Measurements from ENCODE around the gene HES1.

Gene HES1

DNA sequence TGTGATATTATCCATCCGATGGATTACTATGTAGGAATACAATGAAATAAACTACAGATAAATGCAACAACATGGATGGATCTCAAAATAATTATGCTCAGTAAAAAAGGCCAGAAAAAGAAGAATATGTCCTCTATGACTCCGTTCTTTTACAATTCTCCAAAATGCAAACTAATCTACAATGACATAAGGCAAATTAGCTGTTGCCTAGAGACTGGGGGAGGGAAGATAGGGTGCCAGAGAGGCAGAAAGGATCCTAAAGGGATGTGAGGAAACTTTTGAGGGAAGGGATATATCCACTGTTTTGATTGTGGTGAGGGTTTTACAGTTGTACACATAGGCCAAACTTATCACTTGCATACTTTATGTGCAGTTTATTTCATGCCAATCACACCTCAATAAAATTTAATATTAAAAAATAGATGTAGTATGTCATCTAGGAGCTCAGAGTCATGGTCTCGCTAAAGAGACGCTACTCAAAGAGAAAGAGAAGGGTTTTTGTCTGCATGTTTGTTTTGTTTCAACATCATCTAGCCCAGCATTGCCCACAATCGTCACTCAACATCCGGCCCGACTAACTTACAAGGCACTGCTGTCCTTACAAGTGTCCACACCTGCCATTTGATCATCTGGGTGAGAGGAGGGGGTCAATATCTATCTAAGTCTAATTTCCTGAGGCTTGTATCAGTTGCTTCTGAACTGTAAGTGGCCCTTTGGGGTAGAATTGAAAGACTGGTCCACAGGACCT is 29.5 kb downstream of the HES1 start:
- no peak overlapping the region for H3K27ac ChIP-seq (ENCODE audit: low read depth, low read length)
- H3K36me3 ChIP-seq (ENCODE audit: control insufficient read depth in 1 of 2, insufficient read depth in 2 of 2, low read length in 2 of 2) = no peaks in the 10 kb centered on the region
- no peaks in the 10 kb centered on the region for H3K9me3 ChIP-seq (ENCODE audit: control insufficient read depth in 1 of 2, low read length in 2 of 2)

DNA sequence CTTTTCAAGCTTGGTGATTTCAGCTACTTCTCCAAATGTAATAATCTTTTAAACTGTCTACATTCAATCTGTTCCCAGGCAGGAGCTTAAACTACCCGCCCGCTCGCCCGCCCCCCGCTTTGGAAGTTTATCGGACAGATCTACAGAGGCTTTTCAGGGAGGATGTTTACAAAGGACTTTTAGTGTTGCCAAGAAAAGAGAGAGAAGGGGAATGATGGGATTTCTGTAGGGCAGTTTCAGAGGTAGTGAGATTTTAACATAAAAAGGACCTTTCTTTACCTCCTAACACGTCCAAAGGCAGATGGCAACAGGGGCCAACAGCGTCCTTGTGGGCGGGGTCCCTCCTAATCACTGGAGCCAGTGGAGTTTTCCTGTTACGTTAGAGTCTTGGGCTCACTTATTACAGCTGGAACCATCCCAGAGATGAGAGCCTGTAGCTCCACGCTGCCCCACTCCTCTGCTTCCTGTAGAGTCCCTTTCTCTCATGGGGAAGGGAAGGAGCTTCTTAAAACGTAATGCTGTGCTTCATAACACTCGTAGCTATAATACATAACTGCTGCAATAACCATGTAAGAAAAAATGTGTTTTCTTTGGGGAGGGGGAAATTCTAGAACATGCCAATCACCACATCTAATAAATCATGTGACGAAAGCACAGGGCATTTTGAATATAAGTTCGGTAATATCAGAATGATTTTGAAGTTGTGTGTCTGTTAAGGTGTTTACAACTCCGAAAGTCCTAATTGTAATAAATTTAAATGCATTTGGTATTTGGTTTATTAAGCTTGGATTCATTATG is 30.9 kb downstream of the HES1 start:
- Histone ChIP-seq H3K4me1 (ENCODE audit: control insufficient read depth in 1 of 2, insufficient read depth in 2 of 2, low read length in 2 of 2) (peaks cover 4 to 9% of the 10 kb centered on the region in 2 donors), H3K9me3 (ENCODE audit: control insufficient read depth in 1 of 2, low read length in 2 of 2) (no peaks in the 10 kb centered on the region), H3K27me3 (ENCODE audit: control insufficient read depth in 1 of 2, insufficient read depth in 2 of 2, low read length in 2 of 2) (no peaks in the 10 kb centered on the region), H3K36me3 (ENCODE audit: control insufficient read depth in 1 of 2, insufficient read depth in 2 of 2, low read length in 2 of 2) (no peaks in the 10 kb centered on the region), H3K4me3 (ENCODE audit: low read depth in 1 of 2, low read length in 2 of 2) (no peak overlapping the region), H3K27ac (ENCODE audit: low read depth, low read length) (no peak overlapping the region), H3K9ac (ENCODE audit: low read depth in 1 of 2, low read length in 2 of 2) (no peak overlapping the region)

More for the DNA sequence above, 29.5 kb downstream of the HES1 start:
- H3K9ac ChIP-seq (ENCODE audit: low read depth in 1 of 2, low read length in 2 of 2) = no peak overlapping the region
- H3K4me1 ChIP-seq (ENCODE audit: control insufficient read depth in 1 of 2, insufficient read depth in 2 of 2, low read length in 2 of 2) = peaks cover 15 to 19% of the 10 kb centered on the region in 2 donors
- H3K4me3 ChIP-seq (ENCODE audit: low read depth in 1 of 2, low read length in 2 of 2) = no peak overlapping the region
- no peaks in the 10 kb centered on the region for H3K27me3 ChIP-seq (ENCODE audit: control insufficient read depth in 1 of 2, insufficient read depth in 2 of 2, low read length in 2 of 2)

DNA sequence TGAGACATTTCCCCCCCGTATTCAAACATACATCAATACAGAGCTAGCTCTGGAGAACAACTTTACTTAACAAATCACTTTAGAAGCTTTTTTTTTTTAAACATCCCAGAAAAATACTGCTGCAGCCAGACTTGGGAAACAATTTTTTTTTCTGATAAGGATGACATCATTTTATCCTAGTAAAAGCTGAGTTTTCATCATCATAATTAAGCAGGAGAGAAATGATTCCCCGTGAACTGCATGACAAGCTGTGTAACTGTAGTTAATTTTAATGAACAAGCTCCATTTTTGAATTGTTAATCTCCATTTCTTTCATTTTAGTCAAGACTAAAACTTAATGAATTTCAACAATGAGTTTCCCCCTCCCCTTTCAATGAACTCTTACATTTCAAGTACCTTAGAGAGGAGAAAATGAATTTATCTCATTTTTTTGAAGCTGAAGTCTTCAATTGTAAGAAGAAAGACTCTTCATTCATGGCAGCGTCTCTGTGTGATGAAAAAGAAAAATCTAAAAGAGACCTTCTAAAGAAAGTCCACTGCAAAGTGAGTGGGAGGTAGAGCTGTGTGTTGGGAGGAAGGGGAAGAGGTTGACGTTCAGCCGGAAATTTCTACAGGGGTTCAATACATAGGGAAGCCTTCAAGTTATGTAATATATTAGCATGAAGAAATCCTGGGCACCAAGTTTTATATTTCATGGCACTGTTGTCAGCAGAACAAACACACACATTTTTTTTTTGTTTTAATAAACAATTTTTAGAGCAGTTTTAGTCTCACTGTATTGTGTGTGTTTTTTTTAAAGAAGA is 31.7 kb downstream of the HES1 start:
- H3K27me3 ChIP-seq (ENCODE audit: control insufficient read depth in 1 of 2, insufficient read depth in 2 of 2, low read length in 2 of 2) = no peaks in the 10 kb centered on the region
- no peaks in the 10 kb centered on the region for H3K9me3 ChIP-seq (ENCODE audit: control insufficient read depth in 1 of 2, low read length in 2 of 2)
- H3K36me3 ChIP-seq (ENCODE audit: control insufficient read depth in 1 of 2, insufficient read depth in 2 of 2, low read length in 2 of 2) = no peaks in the 10 kb centered on the region
- H3K9ac ChIP-seq (ENCODE audit: low read depth in 1 of 2, low read length in 2 of 2) = no peak overlapping the region
- H3K4me3 ChIP-seq (ENCODE audit: low read depth in 1 of 2, low read length in 2 of 2) = no peak overlapping the region
- no peak overlapping the region for H3K27ac ChIP-seq (ENCODE audit: low read depth, low read length)
- peaks cover 4 to 9% of the 10 kb centered on the region in 2 donors for H3K4me1 ChIP-seq (ENCODE audit: control insufficient read depth in 1 of 2, insufficient read depth in 2 of 2, low read length in 2 of 2)

DNA sequence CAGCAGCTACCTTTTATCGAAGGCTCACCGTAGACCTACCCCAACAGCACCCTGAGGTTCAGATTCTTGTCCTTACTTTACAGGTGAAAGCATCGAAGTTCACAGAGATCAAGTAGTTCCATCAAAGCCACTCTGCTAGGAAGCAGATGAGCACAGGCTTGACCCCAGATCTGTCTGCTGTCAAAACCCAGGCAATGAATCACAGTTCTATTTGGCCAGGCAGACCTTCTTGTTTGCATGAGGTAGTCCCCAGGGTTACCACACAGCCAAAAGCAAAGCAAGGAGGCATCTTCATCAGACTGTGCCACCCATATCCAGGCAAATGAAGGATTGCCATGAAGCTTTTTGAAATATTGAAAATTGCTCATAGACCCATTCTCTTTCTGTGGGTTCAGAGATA is 33.0 kb downstream of the HES1 start:
- no peak overlapping the region for H3K4me3 ChIP-seq (ENCODE audit: low read depth in 1 of 2, low read length in 2 of 2)
- peaks cover under 1 to 9% of the 10 kb centered on the region in 2 donors for H3K4me1 ChIP-seq (ENCODE audit: control insufficient read depth in 1 of 2, insufficient read depth in 2 of 2, low read length in 2 of 2)
- H3K36me3 ChIP-seq (ENCODE audit: control insufficient read depth in 1 of 2, insufficient read depth in 2 of 2, low read length in 2 of 2) = no peaks in the 10 kb centered on the region
- no peak overlapping the region for H3K27ac ChIP-seq (ENCODE audit: low read depth, low read length)
- H3K9me3 ChIP-seq (ENCODE audit: control insufficient read depth in 1 of 2, low read length in 2 of 2) = no peaks in the 10 kb centered on the region
- H3K9ac ChIP-seq (ENCODE audit: low read depth in 1 of 2, low read length in 2 of 2) = no peak overlapping the region
- H3K27me3 ChIP-seq (ENCODE audit: control insufficient read depth in 1 of 2, insufficient read depth in 2 of 2, low read length in 2 of 2) = no peaks in the 10 kb centered on the region

DNA sequence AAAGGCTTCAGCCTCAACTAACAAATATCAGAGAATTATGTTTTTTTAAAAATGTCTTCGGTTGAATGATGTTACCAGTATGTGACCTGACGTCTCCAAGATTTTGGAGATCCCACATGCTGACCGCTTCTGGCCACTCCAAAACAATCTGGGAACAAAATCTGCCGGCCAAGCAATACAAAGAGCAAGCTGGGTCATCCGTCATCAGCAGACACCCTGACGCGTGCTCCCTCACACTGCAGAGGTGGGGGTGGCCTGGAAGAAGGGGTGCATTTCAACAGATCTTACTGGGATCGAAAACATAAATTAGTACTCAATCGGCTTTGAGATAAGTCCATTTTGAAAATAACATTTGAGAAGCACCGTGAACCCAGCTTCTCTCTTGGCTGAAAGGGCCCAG is 33.6 kb downstream of the HES1 start:
- no peak overlapping the region for H3K9ac ChIP-seq (ENCODE audit: low read depth in 1 of 2, low read length in 2 of 2)
- H3K27ac ChIP-seq (ENCODE audit: low read depth, low read length) = no peak overlapping the region
- H3K4me1 ChIP-seq (ENCODE audit: control insufficient read depth in 1 of 2, insufficient read depth in 2 of 2, low read length in 2 of 2) = peaks cover 0 to 9% of the 10 kb centered on the region in 2 donors
- no peaks in the 10 kb centered on the region for H3K27me3 ChIP-seq (ENCODE audit: control insufficient read depth in 1 of 2, insufficient read depth in 2 of 2, low read length in 2 of 2)
- no peak overlapping the region for H3K4me3 ChIP-seq (ENCODE audit: low read depth in 1 of 2, low read length in 2 of 2)
- no peaks in the 10 kb centered on the region for H3K9me3 ChIP-seq (ENCODE audit: control insufficient read depth in 1 of 2, low read length in 2 of 2)
- H3K36me3 ChIP-seq (ENCODE audit: control insufficient read depth in 1 of 2, insufficient read depth in 2 of 2, low read length in 2 of 2) = no peaks in the 10 kb centered on the region

DNA sequence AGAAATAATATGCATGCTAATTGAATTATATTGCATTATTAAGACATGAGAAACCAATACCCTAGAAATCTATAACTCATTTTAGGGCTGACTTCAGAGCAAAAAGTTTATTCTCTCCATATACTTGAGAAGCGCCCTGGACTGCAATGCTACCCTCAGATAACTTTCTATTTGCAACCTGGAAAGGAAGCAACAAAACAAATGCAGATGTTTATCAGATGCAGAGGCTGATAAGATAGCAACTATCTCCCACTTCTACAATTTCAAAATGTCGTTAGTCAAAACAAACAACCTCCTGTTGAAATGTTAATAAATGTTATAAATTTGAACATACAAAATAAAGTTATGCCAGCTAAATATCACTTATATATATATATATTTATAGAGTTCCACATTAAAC is 34.8 kb downstream of the HES1 start:
- peaks cover 0 to 9% of the 10 kb centered on the region in 2 donors for H3K4me1 ChIP-seq (ENCODE audit: control insufficient read depth in 1 of 2, insufficient read depth in 2 of 2, low read length in 2 of 2)
- H3K36me3 ChIP-seq (ENCODE audit: control insufficient read depth in 1 of 2, insufficient read depth in 2 of 2, low read length in 2 of 2) = no peaks in the 10 kb centered on the region
- no peaks in the 10 kb centered on the region for H3K9me3 ChIP-seq (ENCODE audit: control insufficient read depth in 1 of 2, low read length in 2 of 2)
- H3K27me3 ChIP-seq (ENCODE audit: control insufficient read depth in 1 of 2, insufficient read depth in 2 of 2, low read length in 2 of 2) = no peaks in the 10 kb centered on the region
- no peak overlapping the region for H3K27ac ChIP-seq (ENCODE audit: low read depth, low read length)
- no peak overlapping the region for H3K4me3 ChIP-seq (ENCODE audit: low read depth in 1 of 2, low read length in 2 of 2)
- no peak overlapping the region for H3K9ac ChIP-seq (ENCODE audit: low read depth in 1 of 2, low read length in 2 of 2)

DNA sequence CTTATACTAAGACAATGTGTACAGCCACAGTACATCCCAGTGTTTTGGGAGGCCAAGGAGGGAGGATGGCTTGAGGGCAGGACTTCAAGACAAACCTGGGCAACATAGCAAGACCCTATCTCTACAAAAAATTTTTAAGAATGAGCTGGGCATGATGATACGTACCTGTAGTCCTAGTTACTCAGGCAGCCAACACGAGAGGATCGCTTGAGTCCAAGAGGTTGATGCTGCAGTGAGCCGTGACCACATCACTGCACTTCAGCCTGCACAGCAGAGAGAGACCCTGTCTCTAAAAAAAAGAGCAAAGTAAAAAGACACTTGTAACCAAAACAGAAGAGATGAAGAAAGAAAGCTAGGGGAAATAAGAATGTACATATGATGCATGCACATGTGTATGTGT is 38.5 kb downstream of the HES1 start:
- no peak overlapping the region for H3K4me3 ChIP-seq (ENCODE audit: low read depth in 1 of 2, low read length in 2 of 2)
- H3K9ac ChIP-seq (ENCODE audit: low read depth in 1 of 2, low read length in 2 of 2) = no peak overlapping the region
- no peaks in the 10 kb centered on the region for H3K36me3 ChIP-seq (ENCODE audit: control insufficient read depth in 1 of 2, insufficient read depth in 2 of 2, low read length in 2 of 2)
- no peaks in the 10 kb centered on the region for H3K27me3 ChIP-seq (ENCODE audit: control insufficient read depth in 1 of 2, insufficient read depth in 2 of 2, low read length in 2 of 2)
- H3K9me3 ChIP-seq (ENCODE audit: control insufficient read depth in 1 of 2, low read length in 2 of 2) = no peaks in the 10 kb centered on the region
- no peaks in the 10 kb centered on the region for H3K4me1 ChIP-seq (ENCODE audit: control insufficient read depth in 1 of 2, insufficient read depth in 2 of 2, low read length in 2 of 2)
- no peak overlapping the region for H3K27ac ChIP-seq (ENCODE audit: low read depth, low read length)

DNA sequence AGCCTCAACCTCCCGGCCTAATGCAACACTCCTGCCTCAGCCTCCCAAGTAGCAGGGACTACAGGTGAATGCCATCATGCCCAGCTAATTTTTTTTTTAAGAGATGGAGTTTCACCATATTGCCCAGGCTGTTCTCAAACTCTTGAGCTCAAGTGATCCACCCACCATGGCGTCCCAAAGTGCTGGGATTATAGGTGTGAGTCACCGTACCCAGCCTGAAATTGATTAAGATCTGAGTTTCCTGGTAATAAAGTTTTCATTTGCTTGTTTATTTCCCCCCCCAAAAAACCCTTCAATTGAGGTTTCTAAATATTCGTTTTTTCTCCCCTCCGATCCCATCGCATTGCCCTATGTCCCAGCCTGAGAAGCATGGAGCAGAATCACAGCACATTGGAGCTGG is 39.0 kb downstream of the HES1 start:
- no peaks in the 10 kb centered on the region for H3K9me3 ChIP-seq (ENCODE audit: control insufficient read depth in 1 of 2, low read length in 2 of 2)
- no peaks in the 10 kb centered on the region for H3K27me3 ChIP-seq (ENCODE audit: control insufficient read depth in 1 of 2, insufficient read depth in 2 of 2, low read length in 2 of 2)
- no peaks in the 10 kb centered on the region for H3K4me1 ChIP-seq (ENCODE audit: control insufficient read depth in 1 of 2, insufficient read depth in 2 of 2, low read length in 2 of 2)
- H3K27ac ChIP-seq (ENCODE audit: low read depth, low read length) = no peak overlapping the region
- no peak overlapping the region for H3K9ac ChIP-seq (ENCODE audit: low read depth in 1 of 2, low read length in 2 of 2)
- H3K36me3 ChIP-seq (ENCODE audit: control insufficient read depth in 1 of 2, insufficient read depth in 2 of 2, low read length in 2 of 2) = no peaks in the 10 kb centered on the region
- H3K4me3 ChIP-seq (ENCODE audit: low read depth in 1 of 2, low read length in 2 of 2) = no peak overlapping the region

DNA sequence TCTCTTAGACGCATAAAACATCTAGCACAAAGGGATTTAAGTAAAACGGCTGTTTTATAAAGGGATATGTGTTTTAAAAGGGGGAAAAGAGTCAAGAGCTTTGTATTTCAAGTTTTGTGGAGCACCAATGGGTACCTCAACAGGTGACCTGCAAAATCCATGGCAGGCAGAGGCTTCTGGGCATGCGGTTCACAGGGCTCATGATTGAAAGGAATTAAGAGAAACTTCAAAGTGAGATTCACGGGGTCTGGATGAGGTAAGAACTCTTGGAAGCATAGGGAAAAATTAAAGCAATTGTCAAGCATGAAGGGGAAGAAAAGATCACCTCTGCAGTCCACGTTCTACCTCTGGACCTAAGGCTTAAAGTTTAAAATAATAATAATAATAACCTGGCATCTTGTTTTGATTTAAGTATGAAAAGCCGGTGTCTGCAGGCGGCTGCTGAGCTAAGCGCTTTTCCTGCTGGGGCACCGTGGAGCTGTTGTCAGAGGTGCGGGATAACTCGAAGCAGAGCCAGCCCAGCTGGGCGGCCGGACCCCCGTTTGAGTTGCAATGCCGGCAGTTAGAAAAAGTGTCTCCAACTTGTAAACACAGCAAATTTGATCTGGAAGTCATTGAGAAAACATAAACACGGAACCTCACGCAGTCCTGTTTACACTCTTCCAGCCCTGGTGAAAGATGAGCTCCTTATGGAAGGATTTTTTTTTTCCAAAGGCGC is 40.5 kb downstream of the HES1 start:
- Histone ChIP-seq H3K4me1 (ENCODE audit: control insufficient read depth in 1 of 2, insufficient read depth in 2 of 2, low read length in 2 of 2) (no peaks in the 10 kb centered on the region), H3K4me3 (ENCODE audit: low read depth in 1 of 2, low read length in 2 of 2) (no peak overlapping the region), H3K9ac (ENCODE audit: low read depth in 1 of 2, low read length in 2 of 2) (no peak overlapping the region), H3K36me3 (ENCODE audit: control insufficient read depth in 1 of 2, insufficient read depth in 2 of 2, low read length in 2 of 2) (no peaks in the 10 kb centered on the region), H3K27me3 (ENCODE audit: control insufficient read depth in 1 of 2, insufficient read depth in 2 of 2, low read length in 2 of 2) (no peaks in the 10 kb centered on the region), H3K27ac (ENCODE audit: low read depth, low read length) (no peak overlapping the region), H3K9me3 (ENCODE audit: control insufficient read depth in 1 of 2, low read length in 2 of 2) (no peaks in the 10 kb centered on the region)
